Measurements from ENCODE around the gene SCAMP4. TPM values are rescaled to one million over a fixed set of nuclear protein-coding genes. Genes with fewer than 3 reads are reported as not detected.

SCAMP4 gene
- total and polyA plus RNA-seq, 9 of the 15 experiments (the other 6 are each of a cell fraction or from before 2014, with no cell fraction given): 0.81 to 45.9 (median 12.8) TPM

DNA sequence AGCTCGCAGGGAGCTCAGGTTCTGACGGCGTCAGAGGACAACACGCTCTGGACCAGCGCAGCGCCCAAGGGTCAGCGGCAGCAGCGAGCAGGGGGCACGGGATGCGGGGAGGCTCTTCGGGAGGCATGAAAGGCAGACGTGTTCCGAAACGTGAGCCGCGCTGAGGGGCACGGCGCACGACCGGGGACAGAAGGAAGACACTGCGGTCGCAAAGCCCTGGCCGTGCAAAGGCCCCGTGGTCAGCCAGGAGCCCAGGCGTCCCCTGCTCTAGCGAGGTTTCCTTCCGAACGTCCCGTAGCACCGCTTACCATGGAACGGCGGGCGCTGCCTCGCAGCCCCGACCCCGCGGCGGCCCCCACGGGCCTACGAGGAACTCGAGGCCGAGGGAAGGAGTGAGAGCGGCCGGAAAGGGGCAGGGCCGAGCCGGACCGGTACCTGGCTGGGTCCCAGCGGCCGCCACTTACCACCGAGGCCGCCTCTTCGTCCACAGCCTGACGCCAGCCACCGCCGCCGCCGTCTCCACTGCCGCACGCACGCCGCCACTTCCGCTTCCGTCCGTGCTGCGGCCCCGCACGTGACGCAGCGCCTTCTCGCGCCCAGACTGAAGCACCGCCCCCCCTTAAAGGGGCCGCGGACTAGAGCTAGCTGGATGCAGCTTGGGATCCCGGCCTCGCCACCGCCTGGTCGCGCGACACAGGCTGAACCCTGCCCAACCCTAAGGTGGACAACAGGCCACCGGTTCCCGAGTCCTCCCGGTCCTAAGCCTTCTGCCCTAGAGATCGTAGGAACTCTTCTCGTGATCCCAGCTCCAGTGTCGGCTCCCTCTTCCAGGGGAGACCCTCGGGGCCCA is 29.3 kb upstream of the SCAMP4 start (continued):
- TF ChIP-seq, protein P1, sequence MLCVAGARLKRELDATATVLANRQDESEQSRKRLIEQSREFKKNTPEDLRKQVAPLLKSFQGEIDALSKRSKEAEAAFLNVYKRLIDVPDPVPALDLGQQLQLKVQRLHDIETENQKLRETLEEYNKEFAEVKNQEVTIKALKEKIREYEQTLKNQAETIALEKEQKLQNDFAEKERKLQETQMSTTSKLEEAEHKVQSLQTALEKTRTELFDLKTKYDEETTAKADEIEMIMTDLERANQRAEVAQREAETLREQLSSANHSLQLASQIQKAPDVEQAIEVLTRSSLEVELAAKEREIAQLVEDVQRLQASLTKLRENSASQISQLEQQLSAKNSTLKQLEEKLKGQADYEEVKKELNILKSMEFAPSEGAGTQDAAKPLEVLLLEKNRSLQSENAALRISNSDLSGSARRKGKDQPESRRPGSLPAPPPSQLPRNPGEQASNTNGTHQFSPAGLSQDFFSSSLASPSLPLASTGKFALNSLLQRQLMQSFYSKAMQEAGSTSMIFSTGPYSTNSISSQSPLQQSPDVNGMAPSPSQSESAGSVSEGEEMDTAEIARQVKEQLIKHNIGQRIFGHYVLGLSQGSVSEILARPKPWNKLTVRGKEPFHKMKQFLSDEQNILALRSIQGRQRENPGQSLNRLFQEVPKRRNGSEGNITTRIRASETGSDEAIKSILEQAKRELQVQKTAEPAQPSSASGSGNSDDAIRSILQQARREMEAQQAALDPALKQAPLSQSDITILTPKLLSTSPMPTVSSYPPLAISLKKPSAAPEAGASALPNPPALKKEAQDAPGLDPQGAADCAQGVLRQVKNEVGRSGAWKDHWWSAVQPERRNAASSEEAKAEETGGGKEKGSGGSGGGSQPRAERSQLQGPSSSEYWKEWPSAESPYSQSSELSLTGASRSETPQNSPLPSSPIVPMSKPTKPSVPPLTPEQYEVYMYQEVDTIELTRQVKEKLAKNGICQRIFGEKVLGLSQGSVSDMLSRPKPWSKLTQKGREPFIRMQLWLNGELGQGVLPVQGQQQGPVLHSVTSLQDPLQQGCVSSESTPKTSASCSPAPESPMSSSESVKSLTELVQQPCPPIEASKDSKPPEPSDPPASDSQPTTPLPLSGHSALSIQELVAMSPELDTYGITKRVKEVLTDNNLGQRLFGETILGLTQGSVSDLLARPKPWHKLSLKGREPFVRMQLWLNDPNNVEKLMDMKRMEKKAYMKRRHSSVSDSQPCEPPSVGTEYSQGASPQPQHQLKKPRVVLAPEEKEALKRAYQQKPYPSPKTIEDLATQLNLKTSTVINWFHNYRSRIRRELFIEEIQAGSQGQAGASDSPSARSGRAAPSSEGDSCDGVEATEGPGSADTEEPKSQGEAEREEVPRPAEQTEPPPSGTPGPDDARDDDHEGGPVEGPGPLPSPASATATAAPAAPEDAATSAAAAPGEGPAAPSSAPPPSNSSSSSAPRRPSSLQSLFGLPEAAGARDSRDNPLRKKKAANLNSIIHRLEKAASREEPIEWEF (CRISPR knock-in tag; IDR thresholded peaks at IDR 0.05): no peak
- TF ChIP-seq ZBTB1 (CRISPR knock-in tag; IDR thresholded peaks at IDR 0.05; ENCODE audit: borderline replicate concordance, low read depth) (peak; percentile 98), GTF2E2 (tag; IDR thresholded peaks at IDR 0.05) (no peak), CC2D1A (IDR thresholded peaks at IDR 0.05) (no peak), ZNF23 (CRISPR knock-in tag; IDR thresholded peaks at IDR 0.05) (no peak), ZNF717 (CRISPR knock-in tag; IDR thresholded peaks at IDR 0.05) (no peak), NFIX (CRISPR knock-in tag; IDR thresholded peaks at IDR 0.05; ENCODE audit: low read depth) (no peak), SMARCE1 (IDR thresholded peaks at IDR 0.05) (no peak), BMI1 (IDR thresholded peaks at IDR 0.05; ENCODE audit: low read length) (no peak), ZFP36 (IDR thresholded peaks at IDR 0.05; ENCODE audit: low read depth, low read length, partially characterized antibody) (peak; percentile 14), POLR3A (IDR thresholded peaks at IDR 0.05; ENCODE audit: borderline replicate concordance, extremely low read depth, insufficient read depth, insufficient read length) (no peak), HEY1 (CRISPR knock-in tag; IDR thresholded peaks at IDR 0.05; ENCODE audit: borderline replicate concordance) (no peak), NFE2L1 (tag; IDR thresholded peaks at IDR 0.05; ENCODE audit: borderline replicate concordance, low read depth) (no peak), EHMT2 (IDR thresholded peaks at IDR 0.05) (no peak), RFX1 (IDR thresholded peaks at IDR 0.05) (no peak), ZNF253 (CRISPR knock-in tag; conservative IDR thresholded peaks at IDR 0.05) (no peak), DIDO1 (tag; IDR thresholded peaks at IDR 0.05; ENCODE audit: low read depth) (peak; percentile 54; the same call in 1 of the 2 replicates), FUS (optimal IDR thresholded peaks at IDR 0.05; ENCODE audit: low read depth, low read length) (peak; percentile 55), FOXJ3 (CRISPR knock-in tag; IDR thresholded peaks at IDR 0.05) (no peak), NCOA6 (IDR thresholded peaks at IDR 0.05) (no peak), ZNF695 (CRISPR knock-in tag; IDR thresholded peaks at IDR 0.05) (no peak), GTF2A2 (tag; IDR thresholded peaks at IDR 0.05) (no peak), NFIC (IDR thresholded peaks at IDR 0.05) (peak; percentile 22)
- TF ChIP-seq, protein P2, sequence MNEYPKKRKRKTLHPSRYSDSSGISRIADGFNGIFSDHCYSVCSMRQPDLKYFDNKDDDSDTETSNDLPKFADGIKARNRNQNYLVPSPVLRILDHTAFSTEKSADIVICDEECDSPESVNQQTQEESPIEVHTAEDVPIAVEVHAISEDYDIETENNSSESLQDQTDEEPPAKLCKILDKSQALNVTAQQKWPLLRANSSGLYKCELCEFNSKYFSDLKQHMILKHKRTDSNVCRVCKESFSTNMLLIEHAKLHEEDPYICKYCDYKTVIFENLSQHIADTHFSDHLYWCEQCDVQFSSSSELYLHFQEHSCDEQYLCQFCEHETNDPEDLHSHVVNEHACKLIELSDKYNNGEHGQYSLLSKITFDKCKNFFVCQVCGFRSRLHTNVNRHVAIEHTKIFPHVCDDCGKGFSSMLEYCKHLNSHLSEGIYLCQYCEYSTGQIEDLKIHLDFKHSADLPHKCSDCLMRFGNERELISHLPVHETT (CRISPR knock-in tag; conservative IDR thresholded peaks at IDR 0.05 in 1 of 2, IDR thresholded peaks at IDR 0.05 in 1 of 2): no peak

Data from K562 (cell line).